Fibroblast of the aortic adventitia (primary cell): ENCODE results near the gene C1QTNF12. TPM values are rescaled to one million over a fixed set of nuclear protein-coding genes. Genes with fewer than 3 reads are reported as not detected.

Experiments
- DNase-seq: peaks from one replicate; pipeline ENCODE4 v3.0.0-alpha.2; 2010; ENCODE audit warnings: low read depth
- H3K4me3 ChIP-seq: 2 replicates; pipeline ENCODE4 v1.5.1; 2011; ENCODE audit warnings: low read depth, mild to moderate bottlenecking, control low read depth, low read length, moderate library complexity
- total RNA-seq: library from RNA; depleted of rRNA; stranded (reverse); fragments of >200 nt; gene quantifications from 2 replicates; pipeline ENCODE4 v1.2.3, GENCODE V29; 2012; ENCODE audit warnings: low replicate concordance
- TF ChIP-seq, protein P1 (sequence below): IDR thresholded peaks from 2 replicates; pipeline ENCODE4 v1.5.1; 2011; ENCODE audit warnings: mild to moderate bottlenecking, low read length, control low read depth, inconsistent platforms; ENCODE audit not compliant: insufficient read depth

Gene C1QTNF12
- total RNA-seq, 1 donor: 1.4 TPM

- TF ChIP-seq, protein P1, sequence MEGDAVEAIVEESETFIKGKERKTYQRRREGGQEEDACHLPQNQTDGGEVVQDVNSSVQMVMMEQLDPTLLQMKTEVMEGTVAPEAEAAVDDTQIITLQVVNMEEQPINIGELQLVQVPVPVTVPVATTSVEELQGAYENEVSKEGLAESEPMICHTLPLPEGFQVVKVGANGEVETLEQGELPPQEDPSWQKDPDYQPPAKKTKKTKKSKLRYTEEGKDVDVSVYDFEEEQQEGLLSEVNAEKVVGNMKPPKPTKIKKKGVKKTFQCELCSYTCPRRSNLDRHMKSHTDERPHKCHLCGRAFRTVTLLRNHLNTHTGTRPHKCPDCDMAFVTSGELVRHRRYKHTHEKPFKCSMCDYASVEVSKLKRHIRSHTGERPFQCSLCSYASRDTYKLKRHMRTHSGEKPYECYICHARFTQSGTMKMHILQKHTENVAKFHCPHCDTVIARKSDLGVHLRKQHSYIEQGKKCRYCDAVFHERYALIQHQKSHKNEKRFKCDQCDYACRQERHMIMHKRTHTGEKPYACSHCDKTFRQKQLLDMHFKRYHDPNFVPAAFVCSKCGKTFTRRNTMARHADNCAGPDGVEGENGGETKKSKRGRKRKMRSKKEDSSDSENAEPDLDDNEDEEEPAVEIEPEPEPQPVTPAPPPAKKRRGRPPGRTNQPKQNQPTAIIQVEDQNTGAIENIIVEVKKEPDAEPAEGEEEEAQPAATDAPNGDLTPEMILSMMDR: no peak
- H3K4me3 ChIP-seq: no peak overlapping the region
- DNase-seq: no peak
Measured at GRCh38 chr1:1259540-1259939, 13.0 kb upstream of the C1QTNF12 start.

DNA sequence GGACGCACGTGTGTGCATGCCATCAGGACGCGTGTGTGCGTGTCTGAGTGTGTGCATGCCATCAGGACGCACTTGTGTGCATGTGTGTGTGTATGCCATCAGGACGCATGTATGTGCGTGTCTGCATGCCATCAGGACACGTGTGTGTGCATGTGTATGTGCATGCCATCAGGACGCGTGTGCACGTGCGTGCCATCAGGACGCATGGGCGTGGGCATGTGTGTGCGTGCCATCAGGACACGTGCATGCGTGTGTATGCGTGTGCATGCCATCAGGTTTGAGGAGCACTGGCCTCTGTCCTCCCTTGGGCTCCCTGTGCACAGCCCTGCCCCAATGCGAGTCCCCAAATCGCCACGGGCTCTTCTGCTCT, 12.6 kb upstream of the C1QTNF12 start:
- TF ChIP-seq, protein P1: no peak
- no peak overlapping the region for H3K4me3 ChIP-seq
- DNase-seq: no peak

GRCh38 chr1:1256956-1257871, 10.7 kb upstream of the C1QTNF12 start:
- TF ChIP-seq, protein P1: no peak
- DNase-seq: no peak
- H3K4me3 ChIP-seq: no peak overlapping the region

- H3K4me3 ChIP-seq: no peak overlapping the region
- TF ChIP-seq, protein P1: no peak
- DNase-seq: no peak
Measured at GRCh38 chr1:1255611-1256010, 9.1 kb upstream of the C1QTNF12 start.

GRCh38 chr1:1255078-1255477, 8.6 kb upstream of the C1QTNF12 start:
- DNase-seq: no peak
- H3K4me3 ChIP-seq: no peak overlapping the region
- TF ChIP-seq, protein P1: no peak

GRCh38 chr1:1254667-1254998, 8.1 kb upstream of the C1QTNF12 start:
- DNase-seq: peak; percentile 49
- H3K4me3 ChIP-seq: no peak overlapping the region
- TF ChIP-seq, protein P1: no peak
